HepG2 (cell line): Measurements from ENCODE around the gene LRRC28. TPM values are rescaled to one million over a fixed set of nuclear protein-coding genes. Genes with fewer than 3 reads are reported as not detected.

Experiments
- ATAC-seq: fragments of 200-7000 bp; cut with Tn5 transposase; 3 replicates; pipeline ENCODE4 v1.9.1; 2020; ENCODE audit warnings: mild to moderate bottlenecking, moderate library complexity
- BruUV-seq: library from RNA; stranded (reverse); fragments of 400-500 nt; replicated peaks from 2 replicates; lab custom pipeline; 2021; lab: Mats Ljungman, UMichigan
- CTCF ChIA-PET: fragments of 300-600 bp; formaldehyde crosslinking; extraction: SDS; loops from one replicate; lab custom pipeline; 2021; ENCODE audit warnings: low total read pairs, inconsistent platforms, low intra/inter-chr PET ratio; lab: Yijun Ruan, JAX
- POLR2A ChIA-PET: fragments of 350-600 bp; sonication (Branson Sonifier 250); formaldehyde crosslinking; loops from one replicate; lab custom pipeline; 2020; ENCODE audit warnings: antibody characterized with exemption, inconsistent platforms; lab: Yijun Ruan, JAX
- DNase-seq: peaks from one replicate; pipeline ENCODE4 v3.0.0-alpha.2; 2015; ENCODE audit warnings: low spot score
- FAIRE-seq: peaks from 3 replicates; lab custom pipeline; 2011; peaks lifted over from hg19 to GRCh38; lab: Jason Lieb, UNC
- H2AFZ ChIP-seq: one replicate; pipeline ENCODE4 v1.6.1; 2011; ENCODE audit warnings: low read length, inconsistent platforms
- H3K27ac ChIP-seq: fragments of 300-600 bp; 3 replicates; pipeline ENCODE4 v1.8.0; 2011; ENCODE audit warnings: mixed run types, mild to moderate bottlenecking, mixed read lengths, low read length, inconsistent platforms; ENCODE audit not compliant: insufficient read depth; ENCODE audit errors: extremely low read length
- H3K27me3 ChIP-seq, 2 experiments: fragments of 200-600 bp in 1 of 2; 2 replicates in 1 of 2; 3 replicates in 1 of 2; pipeline versions ENCODE4 v1.6.0 to v1.8.0; 2011; ENCODE audit warnings: low read length in 2 of 2, mild to moderate bottlenecking in 2 of 2, moderate library complexity in 2 of 2, inconsistent platforms in 1 of 2; ENCODE audit not compliant: insufficient read depth in 2 of 2, control insufficient read depth in 1 of 2
- H3K36me3 ChIP-seq, 2 experiments: fragments of 200-600 bp in 1 of 2; replicated peaks in 1 of 2; 2 replicates in 1 of 2; 3 replicates in 1 of 2; pipeline versions ENCODE4 v1.5.1 to v1.8.0; 2011; ENCODE audit warnings: low read length in 2 of 2, inconsistent platforms in 1 of 2; ENCODE audit not compliant: insufficient read depth in 2 of 2, control insufficient read depth in 1 of 2
- H3K4me1 ChIP-seq: 2 replicates; pipeline ENCODE4 v1.5.1; 2012; ENCODE audit warnings: low read length, inconsistent platforms; ENCODE audit not compliant: insufficient read depth
- H3K4me2 ChIP-seq: 2 replicates; pipeline ENCODE4 v1.6.0; 2011; ENCODE audit warnings: low read depth, low read length, inconsistent platforms
- H3K4me3 ChIP-seq, 3 experiments: fragments of 200-600 bp in 1 of 3; sonication (generic), shearing (Covaris generic) in 1 of 3; replicated peaks in 1 of 3; 2 replicates each; pipeline ENCODE4 v1.5.1; 2011 to 2016; ENCODE audit warnings: low read length in 3 of 3, inconsistent platforms in 2 of 3, low read depth in 2 of 3, mild to moderate bottlenecking in 2 of 3, control low read depth in 1 of 3, mixed read lengths in 1 of 3; ENCODE audit not compliant: insufficient read depth in 1 of 3
- H3K79me2 ChIP-seq: one replicate; pipeline ENCODE4 v1.6.1; 2011; ENCODE audit warnings: low read length, inconsistent platforms; ENCODE audit not compliant: insufficient read depth
- H3K9ac ChIP-seq: 2 replicates; pipeline ENCODE4 v1.6.0; 2011; ENCODE audit warnings: mild to moderate bottlenecking, low read depth, low read length, inconsistent platforms; ENCODE audit not compliant: insufficient read depth
- H3K9me3 ChIP-seq: 2 replicates; pipeline ENCODE4 v1.5.1; 2012; ENCODE audit warnings: mild to moderate bottlenecking, low read length
- H4K20me1 ChIP-seq: 2 replicates; pipeline ENCODE4 v1.6.0; 2011; ENCODE audit warnings: inconsistent platforms, mild to moderate bottlenecking, low read length, moderate library complexity; ENCODE audit not compliant: insufficient read depth
- CHD4 ChIP-seq: fragments of 200-600 bp; sonication (generic); IDR thresholded peaks from 2 replicates; pipeline ENCODE4 v1.7.0; 2017; ENCODE audit warnings: mild to moderate bottlenecking, low read length, borderline replicate concordance
- E2F1 ChIP-seq: sonication (generic); formaldehyde crosslinking; IDR thresholded peaks from 2 replicates; pipeline ENCODE4 v1.5.0; 2020; ENCODE audit warnings: missing genetic modification reagents
- HMG20A ChIP-seq: IDR thresholded peaks from 2 replicates; pipeline ENCODE4 v1.6.1; 2016; ENCODE audit warnings: borderline replicate concordance
- HNRNPL ChIP-seq: fragments of 200-400 bp; formaldehyde crosslinking; IDR thresholded peaks from 2 replicates; pipeline ENCODE4 v1.6.1; 2017; ENCODE audit warnings: mild to moderate bottlenecking, low read depth, low read length
- KDM5A ChIP-seq: fragments of 200-600 bp; sonication (generic); IDR thresholded peaks from 2 replicates; pipeline ENCODE4 v1.7.0; 2018; ENCODE audit warnings: antibody characterized with exemption, mild to moderate bottlenecking, low read length, borderline replicate concordance
- PLSCR1 ChIP-seq: sonication (generic); formaldehyde crosslinking; IDR thresholded peaks from 2 replicates; pipeline ENCODE4 v1.5.0; 2020; ENCODE audit warnings: missing genetic modification reagents, mild to moderate bottlenecking, borderline replicate concordance
- POLR2AphosphoS5 ChIP-seq: IDR thresholded peaks from 2 replicates; pipeline ENCODE4 v1.6.1; 2012; ENCODE audit warnings: low read depth, low read length
- RAD51 ChIP-seq: fragments of 450-650 bp; IDR thresholded peaks from 2 replicates; pipeline ENCODE4 v1.6.1; 2016; ENCODE audit warnings: borderline replicate concordance
- RFX1 ChIP-seq: fragments of 450-650 bp; IDR thresholded peaks from 2 replicates; pipeline ENCODE4 v1.6.1; 2017
- ZNF354B ChIP-seq: sonication (generic); formaldehyde crosslinking; IDR thresholded peaks from 2 replicates; pipeline ENCODE4 v1.8.0; 2022; ENCODE audit warnings: mild to moderate bottlenecking, missing genetic modification reagents
- ZNF782 ChIP-seq: sonication (generic); formaldehyde crosslinking; IDR thresholded peaks from 2 replicates; pipeline ENCODE4 v1.4.0; 2020; ENCODE audit warnings: missing genetic modification reagents, mild to moderate bottlenecking, borderline replicate concordance
- WGBS: methylation state at CpG from one replicate; pipeline ENCODE4 v1.1.6; 2017; ENCODE audit warnings: low lambda C conversion rate; 5-methylcytosine and 5-hydroxymethylcytosine counted together
- in situ Hi-C: cut with HindIII; loops from 2 replicates; pipeline ENCODE4 v1.10.0; 2017; ENCODE audit warnings: low pct_unique_long_range_greater_than_20kb; ENCODE audit not compliant: extremely low pct_ligation_motif_present
- intact Hi-C: fragments of 100-400 bp; cut with micrococcal nuclease; formaldehyde crosslinking; loops from one replicate; pipeline ENCODE4 v1.10.0; 2022; ENCODE audit not compliant: unreplicated experiment
- polyA plus RNA-seq, 8 experiments: library from polyadenylated mRNA; depleted of rRNA in 3 of 8; stranded (reverse) in 7 of 8; unstranded in 1 of 8; fragments of >200 nt; fragmentation: Illumina TruSeq in 4 of 8; extraction: Trizol in 4 of 8; gene quantifications; 2 replicates each; pipeline versions ENCODE4 v1.2.1 to v1.2.3, GENCODE V29; 2011 to 2016; ENCODE audit warnings: low read depth in 4 of 8, missing spikeins in 1 of 8, mixed read lengths in 1 of 8; ENCODE audit not compliant: insufficient read depth in 1 of 8
- total RNA-seq, 5 experiments: library from RNA; depleted of rRNA; stranded (reverse); fragments of >200 nt; fragmentation: Illumina TruSeq; extraction: Trizol; gene quantifications; 2 replicates each; pipeline ENCODE4 v1.2.3, GENCODE V29; 2016; ENCODE audit warnings: low read depth in 1 of 5
- TF ChIP-seq, protein P1 (sequence below): IDR thresholded peaks from 2 replicates; pipeline ENCODE4 v1.6.1; 2016
- TF ChIP-seq, protein P2 (sequence below): sonication (generic); formaldehyde crosslinking; IDR thresholded peaks from 2 replicates; pipeline ENCODE4 v1.5.1; 2020; ENCODE audit warnings: mild to moderate bottlenecking, missing genetic modification reagents
- TF ChIP-seq, protein P3 (sequence below): sonication (generic); formaldehyde crosslinking; IDR thresholded peaks from 2 replicates; pipeline ENCODE4 v1.4.0; 2020; ENCODE audit warnings: missing genetic modification reagents
- TF ChIP-seq, protein P4 (sequence below): sonication (generic); formaldehyde crosslinking; IDR thresholded peaks from 2 replicates; pipeline ENCODE4 v1.4.0; 2020; ENCODE audit warnings: missing genetic modification reagents

LRRC28 gene
- total and polyA plus RNA-seq, 2 of the 13 experiments (the other 11 are each of a cell fraction or from before 2014, with no cell fraction given), result 17.5 to 21.3 TPM

- in situ Hi-C loops (loop anchor here (25.0 kb wide), 1 partner anchor 291 kb away; no protein-coding TSS in a partner anchor), intact Hi-C loops (no loop called here)
- H3K4me3 ChIP-seq, result peak overlapping the region in 1 of 3 experiments; percentile 67; a peak in 2 of 6 replicates
- ChIA-PET POLR2A (interaction anchor here (0.7 to 2.2 kb wide), 15 partner anchors 8 to 312 kb away, joined by 3 to 14 read pairs (median 6); partner anchors contain the start of genes LRRC28, LYSMD4 and MEF2A), CTCF (no interaction called here)
- 93% methylated on average over 1 of the region's 1 CpG for WGBS
- BruUV-seq, result TSS peak; percentile 69
- no peak overlapping the region for H2AFZ ChIP-seq
- FAIRE-seq (peak; percentile 12), ATAC-seq (no peak), DNase-seq (no peak)
- no peaks in the 10 kb centered on the region for H3K79me2 ChIP-seq
- H4K20me1 ChIP-seq, result no peaks in the 10 kb centered on the region
- H3K27me3 ChIP-seq, result no peaks in the 10 kb centered on the region
- H3K9ac ChIP-seq, result 0 out of 2 replicates have a peak overlapping the region, but pooled peaks have one; percentile 77
- H3K36me3 ChIP-seq, result no peaks in the 10 kb centered on the region
- no peaks in the 10 kb centered on the region for H3K9me3 ChIP-seq
- peaks cover 60% of the 10 kb centered on the region for H3K4me1 ChIP-seq
- H3K4me2 ChIP-seq, result peak overlapping the region; percentile 89
- H3K27ac ChIP-seq, result peak overlapping the region; percentile 96
- TF ChIP-seq RAD51 (no peak), POLR2AphosphoS5 (no peak), PLSCR1 (CRISPR knock-in tag) (no peak), KDM5A (0 out of 2 replicates have a peak, but pooled peaks have one; percentile 4), RFX1 (no peak), CHD4 (peak; percentile 64; the same call in 1 of the 2 replicates), HMG20A (CRISPR knock-in tag) (peak; percentile 13; the same call in 1 of the 2 replicates), E2F1 (CRISPR knock-in tag) (no peak), ZNF782 (CRISPR knock-in tag) (no peak), ZNF354B (CRISPR knock-in tag) (no peak), HNRNPL (no peak)
- TF ChIP-seq, protein P1, sequence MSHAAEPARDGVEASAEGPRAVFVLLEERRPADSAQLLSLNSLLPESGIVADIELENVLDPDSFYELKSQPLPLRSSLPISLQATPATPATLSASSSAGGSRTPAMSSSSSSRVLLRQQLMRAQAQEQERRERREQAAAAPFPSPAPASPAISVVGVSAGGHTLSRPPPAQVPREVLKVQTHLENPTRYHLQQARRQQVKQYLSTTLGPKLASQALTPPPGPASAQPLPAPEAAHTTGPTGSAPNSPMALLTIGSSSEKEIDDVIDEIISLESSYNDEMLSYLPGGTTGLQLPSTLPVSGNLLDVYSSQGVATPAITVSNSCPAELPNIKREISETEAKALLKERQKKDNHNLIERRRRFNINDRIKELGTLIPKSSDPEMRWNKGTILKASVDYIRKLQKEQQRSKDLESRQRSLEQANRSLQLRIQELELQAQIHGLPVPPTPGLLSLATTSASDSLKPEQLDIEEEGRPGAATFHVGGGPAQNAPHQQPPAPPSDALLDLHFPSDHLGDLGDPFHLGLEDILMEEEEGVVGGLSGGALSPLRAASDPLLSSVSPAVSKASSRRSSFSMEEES (CRISPR knock-in tag), result no peak
- TF ChIP-seq, protein P2, sequence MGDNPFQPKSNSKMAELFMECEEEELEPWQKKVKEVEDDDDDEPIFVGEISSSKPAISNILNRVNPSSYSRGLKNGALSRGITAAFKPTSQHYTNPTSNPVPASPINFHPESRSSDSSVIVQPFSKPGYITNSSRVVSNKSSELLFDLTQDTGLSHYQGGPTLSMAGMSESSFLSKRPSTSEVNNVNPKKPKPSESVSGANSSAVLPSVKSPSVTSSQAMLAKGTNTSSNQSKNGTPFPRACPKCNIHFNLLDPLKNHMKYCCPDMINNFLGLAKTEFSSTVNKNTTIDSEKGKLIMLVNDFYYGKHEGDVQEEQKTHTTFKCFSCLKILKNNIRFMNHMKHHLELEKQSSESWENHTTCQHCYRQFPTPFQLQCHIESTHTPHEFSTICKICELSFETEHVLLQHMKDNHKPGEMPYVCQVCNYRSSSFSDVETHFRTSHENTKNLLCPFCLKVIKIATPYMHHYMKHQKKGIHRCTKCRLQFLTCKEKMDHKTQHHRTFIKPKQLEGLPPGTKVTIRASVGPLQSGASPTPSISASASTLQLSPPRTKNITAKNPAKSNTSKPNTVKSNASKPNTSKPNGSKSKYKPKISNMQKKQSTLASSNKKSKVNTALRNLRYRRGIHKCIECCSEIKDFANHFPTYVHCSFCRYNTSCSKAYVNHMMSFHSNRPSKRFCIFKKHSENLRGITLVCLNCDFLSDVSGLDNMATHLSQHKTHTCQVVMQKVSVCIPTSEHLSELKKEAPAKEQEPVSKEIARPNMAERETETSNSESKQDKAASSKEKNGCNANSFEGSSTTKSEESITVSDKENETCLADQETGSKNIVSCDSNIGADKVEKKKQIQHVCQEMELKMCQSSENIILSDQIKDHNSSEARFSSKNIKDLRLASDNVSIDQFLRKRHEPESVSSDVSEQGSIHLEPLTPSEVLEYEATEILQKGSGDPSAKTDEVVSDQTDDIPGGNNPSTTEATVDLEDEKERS (CRISPR knock-in tag), result peak; percentile 38; the same call in 1 of the 2 replicates
- TF ChIP-seq, protein P3, sequence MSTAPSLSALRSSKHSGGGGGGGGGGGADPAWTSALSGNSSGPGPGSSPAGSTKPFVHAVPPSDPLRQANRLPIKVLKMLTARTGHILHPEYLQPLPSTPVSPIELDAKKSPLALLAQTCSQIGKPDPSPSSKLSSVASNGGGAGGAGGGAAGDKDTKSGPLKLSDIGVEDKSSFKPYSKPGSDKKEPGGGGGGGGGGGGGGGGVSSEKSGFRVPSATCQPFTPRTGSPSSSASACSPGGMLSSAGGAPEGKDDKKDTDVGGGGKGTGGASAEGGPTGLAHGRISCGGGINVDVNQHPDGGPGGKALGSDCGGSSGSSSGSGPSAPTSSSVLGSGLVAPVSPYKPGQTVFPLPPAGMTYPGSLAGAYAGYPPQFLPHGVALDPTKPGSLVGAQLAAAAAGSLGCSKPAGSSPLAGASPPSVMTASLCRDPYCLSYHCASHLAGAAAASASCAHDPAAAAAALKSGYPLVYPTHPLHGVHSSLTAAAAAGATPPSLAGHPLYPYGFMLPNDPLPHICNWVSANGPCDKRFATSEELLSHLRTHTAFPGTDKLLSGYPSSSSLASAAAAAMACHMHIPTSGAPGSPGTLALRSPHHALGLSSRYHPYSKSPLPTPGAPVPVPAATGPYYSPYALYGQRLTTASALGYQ (CRISPR knock-in tag), result no peak
- TF ChIP-seq, protein P4, sequence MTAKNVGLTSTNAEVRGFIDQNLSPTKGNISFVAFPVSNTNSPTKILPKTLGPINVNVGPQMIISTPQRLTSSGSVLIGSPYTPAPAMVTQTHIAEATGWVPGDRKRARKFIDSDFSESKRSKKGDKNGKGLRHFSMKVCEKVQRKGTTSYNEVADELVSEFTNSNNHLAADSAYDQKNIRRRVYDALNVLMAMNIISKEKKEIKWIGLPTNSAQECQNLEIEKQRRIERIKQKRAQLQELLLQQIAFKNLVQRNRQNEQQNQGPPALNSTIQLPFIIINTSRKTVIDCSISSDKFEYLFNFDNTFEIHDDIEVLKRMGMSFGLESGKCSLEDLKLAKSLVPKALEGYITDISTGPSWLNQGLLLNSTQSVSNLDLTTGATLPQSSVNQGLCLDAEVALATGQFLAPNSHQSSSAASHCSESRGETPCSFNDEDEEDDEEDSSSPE (CRISPR knock-in tag), result no peak
Observed at GRCh38 chr15:99421758-99422157, 170.5 kb downstream of the LRRC28 start.
